ENCODE results near the gene RBM4B.
"Not testable (repeated sequence)": the region's sequence is repeated elsewhere in the genome, so short reads cannot be mapped to it uniquely, and the experiment has no call there.

The RBM4B gene, protein sequence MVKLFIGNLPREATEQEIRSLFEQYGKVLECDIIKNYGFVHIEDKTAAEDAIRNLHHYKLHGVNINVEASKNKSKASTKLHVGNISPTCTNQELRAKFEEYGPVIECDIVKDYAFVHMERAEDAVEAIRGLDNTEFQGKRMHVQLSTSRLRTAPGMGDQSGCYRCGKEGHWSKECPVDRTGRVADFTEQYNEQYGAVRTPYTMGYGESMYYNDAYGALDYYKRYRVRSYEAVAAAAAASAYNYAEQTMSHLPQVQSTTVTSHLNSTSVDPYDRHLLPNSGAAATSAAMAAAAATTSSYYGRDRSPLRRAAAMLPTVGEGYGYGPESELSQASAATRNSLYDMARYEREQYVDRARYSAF

DNA sequence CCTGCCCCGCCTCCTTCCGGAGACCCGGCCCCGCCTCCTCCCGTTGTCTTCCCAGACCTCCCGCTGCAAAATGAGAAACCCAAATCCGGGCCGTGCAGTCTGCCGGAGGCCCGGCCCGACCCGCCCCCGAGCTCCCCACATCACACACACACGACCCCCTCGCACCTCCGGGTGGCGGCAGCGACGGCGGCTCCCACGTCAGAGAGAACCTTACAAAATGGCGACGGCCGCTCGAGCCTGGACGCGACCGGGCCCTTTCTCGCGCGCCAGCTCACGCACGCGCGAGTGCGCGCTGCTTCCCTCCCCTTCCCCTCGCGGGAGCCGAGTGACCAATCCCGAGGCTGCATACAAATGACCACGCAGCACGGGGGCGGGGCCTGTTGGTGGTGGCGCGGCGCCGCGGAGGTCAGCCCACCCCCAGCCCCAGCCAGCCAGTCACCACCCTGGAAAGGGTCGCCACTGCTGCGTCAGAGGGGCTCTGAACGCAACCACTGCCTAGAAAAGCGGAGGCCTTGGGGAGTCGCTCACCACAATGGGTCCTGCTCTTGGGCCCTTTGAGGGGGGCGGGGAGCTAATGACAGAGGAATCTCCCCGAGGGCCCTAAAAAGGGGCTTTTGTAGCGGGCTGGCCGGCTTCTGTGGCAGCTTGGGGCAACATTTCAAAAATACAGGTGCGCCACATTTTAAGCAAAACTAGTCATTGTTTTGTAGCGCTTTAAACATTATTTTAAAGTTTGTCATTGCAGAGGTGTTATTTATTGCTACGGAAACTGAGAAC, at the start of gene RBM4B:
Gene RBM4B (minus strand): TSS at position 289 of the 777 bp plus-strand sequence. CDS start 808 bp downstream, outside the sequence.
- DNase-seq: peak; percentile 95

DNA sequence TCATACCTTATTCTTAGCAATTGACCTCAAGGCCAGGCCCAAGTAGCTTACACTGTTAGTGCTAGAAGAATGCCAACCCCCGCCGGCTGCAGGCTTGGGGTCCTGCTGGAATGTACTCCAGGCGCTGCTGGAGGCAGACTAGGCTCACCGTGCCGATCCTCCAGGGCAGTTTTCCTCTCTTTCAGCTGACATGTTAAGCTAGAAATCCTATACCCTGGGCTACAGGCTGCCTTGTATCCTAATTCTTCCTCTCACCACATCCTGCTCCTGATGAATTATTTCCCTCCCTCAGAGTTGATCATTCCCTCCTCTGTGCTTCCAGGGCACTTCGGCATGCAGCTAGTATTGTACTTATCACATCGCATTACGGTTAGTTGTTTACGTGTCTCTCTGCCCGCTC, 48.0 kb upstream of the RBM4B start:
- no peak for DNase-seq

DNA sequence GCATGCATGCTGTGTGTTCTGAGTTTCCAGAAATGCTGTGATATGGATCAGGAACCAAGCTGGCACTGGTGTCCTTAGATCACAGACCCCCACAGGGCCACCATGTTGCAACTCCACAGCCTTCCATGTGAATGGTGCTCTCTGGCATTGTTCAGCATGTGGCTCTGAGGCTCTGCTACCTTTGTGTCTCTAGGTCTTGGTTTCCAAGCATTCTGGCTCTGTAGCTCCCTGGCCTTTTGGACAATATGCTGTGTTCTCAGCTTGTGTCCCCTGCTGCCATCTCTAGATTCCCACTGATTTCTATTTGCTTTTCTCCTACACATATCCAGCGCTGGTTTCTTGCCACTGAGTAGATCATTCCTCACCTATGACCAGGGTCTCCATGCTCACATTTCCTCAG, 47.4 kb upstream of the RBM4B start:
- DNase-seq: no peak

DNA sequence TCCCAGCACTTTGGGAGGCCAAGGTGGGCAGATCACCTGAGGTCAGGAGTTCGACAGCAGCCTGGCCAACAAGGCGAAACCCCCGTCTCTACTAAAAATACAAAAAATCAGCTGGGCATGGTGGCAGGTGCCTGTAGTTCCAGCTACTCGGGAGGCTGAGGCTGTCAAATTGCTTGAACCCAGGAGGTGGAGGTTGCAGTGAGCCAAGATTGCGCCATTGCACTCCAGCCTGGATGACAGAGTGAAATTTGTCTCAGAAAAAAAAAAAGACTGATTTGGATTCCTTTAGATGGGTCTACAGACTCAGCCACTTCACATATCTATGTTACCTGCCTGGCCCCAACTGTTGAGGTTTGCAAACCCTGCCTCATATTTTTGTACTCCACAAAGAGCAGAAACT, 46.5 kb upstream of the RBM4B start:
- DNase-seq: not testable (repeated sequence)

DNA sequence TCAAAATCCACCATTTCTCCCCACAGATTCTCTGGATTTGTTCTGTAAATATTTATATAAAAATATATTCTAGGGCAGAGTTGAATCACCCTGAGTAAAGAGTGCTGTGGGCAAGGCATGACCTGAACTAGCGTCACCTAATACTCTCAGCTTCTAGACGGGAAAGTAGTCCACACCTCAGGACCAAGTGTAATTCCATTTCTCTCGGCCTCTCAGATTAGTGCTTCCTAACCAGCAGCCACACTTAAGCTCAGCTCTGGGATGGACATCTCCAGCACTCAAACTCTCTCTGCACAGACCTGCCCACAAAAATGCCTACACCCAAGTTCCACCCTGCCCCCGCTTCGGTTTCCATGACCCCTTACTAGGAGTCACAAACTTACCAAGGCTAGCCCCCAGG, 46.0 kb upstream of the RBM4B start:
- DNase-seq: no peak

DNA sequence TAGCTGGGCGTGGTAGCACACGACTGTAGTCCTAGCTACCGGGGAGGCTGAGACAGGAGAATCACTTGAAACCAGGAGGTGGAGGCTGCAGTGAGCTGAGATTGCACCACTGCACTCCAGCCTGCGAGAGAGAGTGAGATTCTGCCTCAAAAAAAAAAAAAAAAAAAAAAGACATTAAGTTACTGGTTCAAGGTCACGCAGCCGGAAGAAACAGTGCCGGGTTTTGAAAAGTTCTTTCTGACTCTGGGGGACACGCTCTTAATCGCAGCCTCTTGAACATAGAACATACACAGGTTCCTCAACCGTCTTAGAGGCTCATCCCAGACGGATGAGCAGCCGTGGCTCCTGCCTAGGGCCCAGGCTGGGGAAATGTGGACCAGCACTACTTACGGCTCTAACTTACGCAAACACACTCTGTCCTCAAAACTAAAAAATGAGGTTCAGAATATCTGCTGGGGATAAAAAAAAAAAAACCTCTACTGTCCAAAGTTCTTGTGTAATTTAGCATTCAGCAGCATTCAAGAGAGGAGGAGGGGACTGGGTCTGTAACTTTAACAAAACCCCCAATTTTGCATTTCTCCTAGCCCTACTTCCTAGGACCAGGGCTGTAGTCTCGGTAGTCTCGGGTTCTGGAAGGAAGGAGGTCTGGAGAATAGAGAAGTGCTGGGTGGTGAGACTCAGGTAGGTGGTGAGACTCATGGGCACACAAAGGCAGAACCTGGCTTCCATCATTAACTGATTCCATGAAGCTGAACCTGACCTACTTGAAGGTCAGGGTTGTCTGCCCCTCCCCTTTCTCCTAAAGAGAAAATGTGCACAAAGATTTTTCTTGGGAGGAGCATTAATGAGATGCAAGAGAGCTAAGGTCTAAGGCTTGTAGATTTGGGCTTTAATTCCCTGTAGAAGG, 45.3 kb upstream of the RBM4B start:
- no peak for DNase-seq

DNA sequence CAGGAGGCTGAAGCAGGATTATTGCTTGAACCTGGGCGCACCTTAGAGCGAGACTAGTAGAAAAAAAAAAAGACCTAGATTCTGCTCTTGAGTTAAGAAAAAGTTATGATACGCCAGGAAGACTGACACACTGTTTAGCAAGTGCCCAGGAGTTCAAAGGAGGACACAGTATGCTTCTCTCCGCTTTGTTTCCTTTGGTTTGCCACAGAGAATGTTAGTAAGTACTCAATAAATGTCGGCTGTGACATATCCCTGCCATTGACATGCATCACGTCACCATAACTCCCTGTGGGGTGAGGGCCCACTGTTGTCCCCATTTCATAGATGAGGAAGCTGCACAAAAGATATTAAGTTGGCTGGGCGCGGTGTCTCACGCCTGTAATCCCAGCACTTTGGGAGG, 44.3 kb upstream of the RBM4B start:
- DNase-seq: no peak

DNA sequence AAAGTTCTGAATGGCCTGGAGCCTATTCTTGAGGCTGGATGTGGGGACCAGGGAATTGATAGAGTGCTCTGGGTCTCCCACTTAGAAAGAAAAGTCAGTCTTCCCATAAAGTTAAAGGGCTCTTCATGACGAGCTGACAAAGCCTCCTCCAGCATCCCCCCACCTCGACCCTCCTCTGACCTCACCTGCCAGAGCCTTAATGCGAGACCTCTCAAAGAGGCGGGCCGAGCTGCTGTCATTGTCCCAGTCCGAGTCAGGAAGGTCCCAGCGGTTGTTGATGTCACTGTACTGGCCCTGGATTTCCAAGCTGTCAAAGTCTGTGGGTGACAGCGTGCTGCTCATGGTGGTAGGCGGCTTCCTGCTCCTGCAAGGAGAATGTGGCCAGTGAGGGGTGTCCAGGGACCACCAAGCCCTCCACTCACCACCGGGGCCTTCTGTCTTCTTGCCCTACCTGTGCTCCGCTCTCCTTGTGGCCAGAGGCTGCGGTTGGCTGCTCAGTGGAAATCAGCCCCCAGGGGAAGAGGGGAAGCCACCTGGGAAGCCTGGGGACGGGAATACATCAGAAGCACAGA, 43.3 kb upstream of the RBM4B start:
- no peak for DNase-seq

DNA sequence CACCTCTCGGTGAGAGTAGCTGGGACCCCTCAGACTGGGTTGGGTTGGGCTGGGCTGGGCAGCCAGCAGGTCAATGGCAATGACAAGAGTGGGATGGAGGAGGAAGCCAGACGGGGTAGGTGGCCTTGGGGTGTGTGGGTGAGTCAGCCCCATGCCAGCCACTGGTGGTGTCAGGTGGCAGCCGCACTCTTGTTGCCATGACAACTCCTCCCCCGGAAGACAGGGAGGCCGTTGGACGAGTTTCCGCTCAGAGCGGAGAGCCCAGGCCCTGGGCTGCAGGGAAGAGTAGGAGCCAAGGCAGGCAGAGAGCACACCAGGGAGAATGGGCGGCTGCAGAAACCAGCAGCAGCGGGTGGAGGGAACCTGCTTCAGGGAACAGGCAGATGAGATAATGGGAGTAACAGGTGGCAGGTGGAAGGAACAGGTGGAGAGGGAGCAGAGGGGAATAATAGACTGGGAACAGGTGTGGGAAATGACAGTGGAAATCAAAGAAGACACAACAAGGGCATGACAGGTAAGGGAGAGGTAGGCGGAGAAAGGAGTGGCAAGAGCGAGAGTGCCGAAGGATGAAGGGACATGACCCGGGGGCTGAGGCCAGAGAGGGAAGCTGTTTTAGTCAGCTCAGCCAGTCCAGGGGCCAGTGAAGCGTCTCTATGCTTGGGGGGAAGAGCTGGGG, 42.7 kb upstream of the RBM4B start:
- DNase-seq: no peak

DNA sequence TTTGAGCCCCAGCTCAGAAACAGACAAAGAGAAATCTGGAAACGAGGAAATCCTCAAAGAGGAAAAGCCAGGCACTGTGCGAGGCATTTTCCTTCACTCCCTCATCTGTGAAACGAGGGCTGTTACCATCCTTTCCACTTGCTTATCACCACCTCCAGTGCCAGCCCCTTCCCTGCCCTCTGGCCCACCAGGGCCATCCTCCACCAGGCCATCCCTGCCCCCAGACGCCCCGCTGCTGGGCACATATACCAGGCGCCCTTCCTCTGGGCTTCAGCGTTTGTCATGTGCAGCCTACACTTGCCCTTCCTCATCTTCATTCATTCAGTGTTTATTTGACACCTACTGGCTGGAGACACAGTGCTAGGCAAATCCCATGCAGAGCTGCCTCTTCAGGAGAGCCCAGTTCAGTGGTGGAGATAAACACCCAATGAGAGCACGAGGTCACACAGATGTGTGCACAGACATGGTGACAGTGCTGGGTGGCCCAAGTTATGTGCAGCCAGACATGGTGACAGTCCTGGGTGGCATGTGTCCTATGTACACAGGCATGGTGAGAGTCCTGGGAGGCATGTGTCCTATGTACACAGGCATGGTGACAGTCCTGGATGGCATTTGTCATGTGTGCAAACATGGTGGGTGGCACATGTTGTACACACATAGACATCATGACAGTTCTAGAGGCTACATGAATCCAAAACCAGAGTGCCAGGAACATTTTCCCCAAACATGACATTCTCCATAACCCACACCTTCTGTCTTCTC, 41.6 kb upstream of the RBM4B start:
- DNase-seq: no peak

DNA sequence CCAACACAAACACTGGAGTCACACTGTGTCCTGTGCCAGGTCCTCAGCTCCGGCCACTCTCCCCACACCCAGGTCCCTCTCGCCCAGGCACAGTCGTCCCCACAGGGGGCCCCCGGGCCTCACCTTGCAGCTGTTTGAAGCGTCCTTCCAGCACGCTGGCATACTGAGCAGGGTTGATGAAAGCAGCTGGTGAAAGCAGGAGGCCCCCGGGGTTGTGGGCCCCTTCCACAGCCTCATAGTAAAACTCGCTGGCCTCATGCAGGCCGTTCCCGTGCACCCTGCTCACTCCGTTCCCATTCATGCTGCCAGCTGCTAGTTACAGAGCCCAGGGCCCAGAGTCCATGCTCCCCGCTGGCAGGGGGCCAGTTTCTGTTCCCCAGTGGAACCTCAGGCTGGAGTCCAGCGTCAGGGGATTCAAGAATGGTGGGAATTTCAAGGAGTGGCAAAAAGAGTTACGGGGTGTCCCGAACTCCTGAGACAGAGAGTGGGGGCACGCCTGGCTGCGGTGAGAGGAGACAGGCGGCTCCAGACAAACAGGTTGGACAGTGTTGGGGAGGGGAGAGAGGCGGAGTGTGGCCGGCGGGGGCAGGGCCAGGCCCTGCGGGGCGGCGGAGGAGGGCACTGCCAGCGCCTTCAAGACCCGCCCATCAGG, 40.8 kb upstream of the RBM4B start:
- DNase-seq: no peak

DNA sequence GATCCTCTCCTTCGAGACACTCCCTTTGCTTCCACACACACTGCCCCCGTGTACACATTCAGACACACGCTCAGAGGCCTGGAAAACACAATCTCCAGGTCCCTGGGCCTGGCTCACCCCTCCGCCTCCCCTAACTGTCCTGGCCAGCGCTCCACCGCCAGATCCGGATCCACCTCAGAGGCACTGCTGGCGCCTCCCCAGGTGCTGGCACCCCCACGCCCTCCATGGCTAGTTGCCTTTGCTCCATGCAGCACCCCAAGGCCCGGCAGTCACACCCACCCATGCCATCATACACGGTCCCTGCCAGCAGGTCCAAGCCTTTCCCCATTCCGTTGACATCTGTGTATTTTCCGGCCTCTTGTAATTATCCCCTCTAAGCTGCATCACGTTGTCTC, 40.2 kb upstream of the RBM4B start:
- no peak for DNase-seq

DNA sequence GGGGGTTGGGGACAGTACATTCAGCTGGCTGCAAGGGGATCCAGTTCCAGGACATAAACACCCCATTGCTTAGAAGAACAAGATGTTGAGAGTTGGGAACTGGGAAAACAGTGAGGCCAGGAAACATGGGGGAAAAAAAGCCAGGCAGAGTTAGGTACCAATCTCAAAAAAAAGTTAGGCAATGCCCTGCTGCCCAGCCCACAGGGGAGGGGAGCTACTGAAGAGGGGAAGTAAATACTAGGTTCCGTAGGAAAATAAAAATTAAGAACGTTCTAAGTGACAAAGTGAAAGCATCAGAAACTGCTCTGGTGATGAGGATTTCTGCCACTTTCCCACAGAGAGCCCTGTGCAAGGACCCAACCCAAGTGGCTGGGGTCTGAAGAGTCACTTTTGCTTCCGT, 39.3 kb upstream of the RBM4B start:
- DNase-seq: no peak

DNA sequence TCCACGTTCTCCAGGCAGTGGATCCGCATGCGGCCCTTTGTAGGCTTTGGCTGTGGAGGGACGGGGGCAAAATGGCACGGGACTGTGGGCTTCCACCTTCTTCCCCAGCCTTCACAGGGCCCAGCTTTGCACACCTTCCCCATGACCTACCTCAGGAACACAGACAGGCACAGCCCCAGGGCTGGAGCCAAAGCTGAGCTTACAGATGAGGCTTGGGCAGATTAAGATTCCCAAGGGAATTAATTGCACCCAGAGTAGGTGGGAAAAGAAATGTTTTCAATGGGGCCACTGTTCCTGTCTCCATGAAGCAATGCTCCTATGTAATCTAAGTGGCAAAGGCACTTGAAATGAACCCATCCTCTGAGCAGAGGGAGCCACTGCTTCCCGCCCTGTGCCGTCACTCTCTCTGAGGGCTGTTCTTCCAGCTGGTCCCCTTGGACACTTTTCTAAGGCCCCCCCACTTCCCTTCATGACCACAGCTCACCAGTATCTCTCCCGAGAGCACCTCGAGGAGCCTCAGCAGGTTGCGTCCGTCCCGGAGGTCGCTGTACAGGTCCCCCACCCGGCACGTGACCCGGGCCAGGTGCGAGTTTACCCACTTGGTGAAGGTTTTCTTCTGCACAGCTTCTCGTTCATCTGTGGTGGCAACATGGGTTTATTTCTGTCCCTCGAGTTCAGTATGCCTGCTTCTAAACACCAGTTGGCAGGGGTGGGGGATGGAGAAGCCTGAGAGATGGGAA, 37.8 kb upstream of the RBM4B start:
- no peak for DNase-seq

DNA sequence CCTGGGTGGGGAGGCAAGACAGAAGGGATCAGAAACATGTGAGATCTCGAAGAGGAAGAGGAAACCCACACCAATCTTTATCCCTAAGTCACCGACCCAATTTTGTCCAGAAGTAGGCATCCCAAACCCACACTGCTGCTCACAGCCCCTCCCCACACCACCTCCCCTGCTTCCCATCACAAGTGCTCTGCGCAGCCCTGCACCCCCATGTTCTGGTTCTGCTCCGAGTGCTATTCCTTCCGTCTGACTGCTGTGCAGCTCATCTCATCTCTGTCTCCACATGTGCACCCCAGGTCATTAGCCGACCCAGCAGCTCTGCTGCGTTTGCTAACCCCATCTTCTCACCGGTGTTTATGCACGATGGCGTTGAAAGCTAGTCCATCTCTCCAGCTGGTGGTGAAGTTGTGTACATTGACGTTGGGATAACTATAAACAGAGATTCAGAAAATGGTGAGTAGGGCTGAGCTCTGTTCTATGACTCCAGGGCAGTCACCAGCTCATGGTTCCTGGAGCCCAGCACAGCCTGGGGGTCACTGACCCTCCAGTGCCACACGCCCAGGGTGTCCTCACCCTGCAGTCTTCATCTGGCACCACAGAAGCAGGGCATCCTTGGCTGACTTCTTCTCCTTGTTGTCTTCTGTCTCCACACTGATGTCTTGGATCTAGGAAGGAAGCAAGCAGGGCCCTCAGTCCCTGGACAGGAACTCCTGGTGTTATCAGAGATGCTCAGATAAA, 36.2 kb upstream of the RBM4B start:
- DNase-seq: no peak

DNA sequence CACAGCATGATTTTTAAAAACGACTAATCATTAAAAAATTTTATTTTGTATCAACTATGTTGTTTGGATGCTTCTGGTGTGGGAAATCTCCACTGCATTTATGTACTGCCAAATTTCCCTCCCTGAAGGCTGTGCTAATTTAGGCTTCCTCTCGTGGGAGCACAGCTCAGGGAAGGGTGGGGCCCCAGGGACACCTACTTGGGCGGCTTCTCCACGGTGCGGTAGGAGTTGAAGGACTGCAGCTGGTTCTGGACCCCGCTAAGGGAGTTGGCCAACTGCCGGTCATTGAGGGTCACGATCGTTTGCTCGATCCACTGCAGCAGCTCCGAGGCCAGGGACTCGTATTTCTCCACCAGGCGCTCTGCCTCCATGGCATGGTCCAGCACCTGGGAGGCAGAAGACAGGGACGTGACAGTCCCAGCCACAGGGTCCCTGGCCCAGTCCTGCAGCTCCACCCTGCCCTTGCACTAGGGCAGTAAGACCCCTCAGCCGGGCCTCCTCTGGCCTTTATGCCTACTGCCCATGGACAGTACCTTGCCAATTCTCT, 32.8 kb upstream of the RBM4B start:
- DNase-seq: no peak

DNA sequence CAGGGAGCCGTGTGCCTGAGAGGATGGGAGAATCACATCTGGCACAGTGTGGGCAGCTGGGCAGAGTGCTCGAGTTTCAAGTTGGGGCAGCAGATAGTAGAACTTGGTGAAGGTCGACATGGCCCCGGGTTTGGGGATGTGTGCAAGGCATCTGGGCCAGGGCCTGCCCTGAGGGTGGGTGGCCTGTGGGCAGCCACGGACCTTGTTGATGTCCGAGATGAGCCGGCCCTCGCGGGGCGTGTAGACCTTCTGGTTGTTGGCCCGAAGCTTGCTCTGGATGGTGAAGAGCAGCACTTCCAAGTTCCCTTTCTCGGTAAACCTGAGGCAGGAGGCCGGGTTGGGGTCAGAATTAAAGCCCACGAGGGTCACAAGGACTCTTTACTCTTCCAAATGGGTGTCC, 31.0 kb upstream of the RBM4B start:
- DNase-seq: no peak

DNA sequence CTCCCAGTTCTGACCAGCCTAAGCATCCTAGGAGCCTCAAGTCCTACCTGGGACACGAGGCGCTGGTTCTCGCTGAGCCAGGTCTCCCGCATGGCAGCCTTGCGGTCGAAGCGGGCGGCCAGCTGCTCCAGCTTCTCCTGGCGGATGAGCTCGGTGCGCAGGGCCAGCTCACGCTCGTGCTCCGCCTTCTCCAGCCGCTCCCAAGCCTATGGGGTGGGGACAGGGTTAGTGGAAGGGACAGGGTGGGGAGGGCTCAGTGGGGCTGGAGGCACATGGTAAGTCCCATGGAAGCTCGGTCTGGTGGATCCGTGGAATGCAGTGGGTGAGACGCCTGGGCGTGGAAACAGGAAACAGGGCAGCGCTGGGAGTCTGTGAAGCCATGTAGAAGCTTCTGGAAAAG, 30.4 kb upstream of the RBM4B start:
- no peak for DNase-seq

DNA sequence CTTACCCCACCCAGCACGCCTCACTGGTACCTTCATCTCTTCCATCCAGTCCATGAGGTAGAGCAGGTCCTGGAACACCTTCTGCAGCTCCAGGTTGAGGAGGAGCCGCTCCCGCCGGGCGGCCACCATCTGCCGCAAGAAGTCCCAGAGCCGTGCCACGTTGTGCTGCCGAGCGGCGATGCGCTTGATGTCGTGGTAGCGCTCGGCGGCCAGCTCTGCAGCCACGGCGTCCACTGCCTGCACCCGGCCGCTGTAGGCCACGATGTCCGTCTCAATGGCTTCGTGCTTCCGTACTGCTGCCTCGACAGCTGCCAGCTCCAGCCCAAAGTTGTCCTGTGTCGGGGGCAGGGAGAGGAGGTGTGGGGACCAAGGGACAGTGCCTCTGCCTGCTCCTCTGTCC, 29.8 kb upstream of the RBM4B start:
- no peak for DNase-seq
